Sciatic nerve (tissue), 2 donors: Measurements from ENCODE around the gene ATF5. TPM values are rescaled to one million over a fixed set of nuclear protein-coding genes. Genes with fewer than 3 reads are reported as not detected.
"Not testable (repeated sequence)": the region's sequence is repeated elsewhere in the genome, so short reads cannot be mapped to it uniquely, and the experiment has no call there.

Source experiments
- ATAC-seq: fragments of 200-7000 bp; cut with Tn5 transposase; one replicate; pipeline ENCODE4 v1.9.1; 2020; ENCODE audit warnings: mild to moderate bottlenecking, moderate library complexity
- DNase-seq: peaks from one replicate; pipeline ENCODE4 v3.0.0-alpha.2; 2020; ENCODE audit warnings: low spot score
- intact Hi-C: fragments of 100-400 bp; cut with DNase I; formaldehyde crosslinking; loops from one replicate; pipeline ENCODE4 v1.14.2; 2022
- total RNA-seq: library from RNA; stranded (reverse); fragmentation: NEBNext Ultra II Directional; extraction: Animal tissue kit (Norgen Biotek cat#: 25700); gene quantifications from one replicate; pipeline ENCODE4 v1.2.1, GENCODE V29; 2021
- donor health status: DM: no; HTN: no; CAD: no.
- donor health status: DM: no; HTN: no; CAD: no.

The ATF5 gene
- total RNA-seq, 1 donor from 2014 or later: 26.0 TPM

GRCh38 chr19:49918089-49918488 lies 10.9 kb upstream of the ATF5 start:
- intact Hi-C loops: no loop called here
- ATAC-seq (no peak), DNase-seq (no peak)

GRCh38 chr19:49920624-49921363 lies 8.2 kb upstream of the ATF5 start:
- intact Hi-C loops: no loop called here
- no peak for DNase-seq
- no peak for ATAC-seq

GRCh38 chr19:49921871-49922795 lies 6.9 kb upstream of the ATF5 start:
- no peak for DNase-seq

GRCh38 chr19:49923055-49924003 lies 5.7 kb upstream of the ATF5 start:
- ATAC-seq: peak; percentile 35
- intact Hi-C loops: no loop called here
- DNase-seq: no peak

More at GRCh38 chr19:49921871-49922795, 6.9 kb upstream of the ATF5 start:
- ATAC-seq: no peak
- intact Hi-C loops: no loop called here

- DNase-seq (no peak), ATAC-seq (no peak)
- intact Hi-C loops: no loop called here
Measured at GRCh38 chr19:49924004-49924880, 4.8 kb upstream of the ATF5 start.

GRCh38 chr19:49924881-49925210 lies 4.2 kb upstream of the ATF5 start:
- ATAC-seq, DNase-seq, intact Hi-C loops: not testable (repeated sequence)

- ATAC-seq: no peak
- intact Hi-C loops: no loop called here
Measured at GRCh38 chr19:49925486-49925885, 3.5 kb upstream of the ATF5 start.

GRCh38 chr19:49926515-49926914 lies 2.5 kb upstream of the ATF5 start:
- ATAC-seq (no peak), DNase-seq (no peak)
- intact Hi-C loops: no loop called here

More at GRCh38 chr19:49925486-49925885, 3.5 kb upstream of the ATF5 start:
- DNase-seq: no peak

- ATAC-seq (no peak), DNase-seq (no peak)
- intact Hi-C loops: no loop called here
Measured at GRCh38 chr19:49927526-49928264, 1.3 kb upstream of the ATF5 start.

- intact Hi-C loops: no loop called here
- peak; percentile 94 for ATAC-seq
- peak; percentile 96 for DNase-seq
Measured at GRCh38 chr19:49929611-49930482, 842 bp downstream of the ATF5 start.

GRCh38 chr19:49930483-49931011 lies 1.5 kb downstream of the ATF5 start:
- peak; percentile 73 for DNase-seq
- intact Hi-C loops: no loop called here
- ATAC-seq: peak; percentile 37

GRCh38 chr19:49931293-49932040 lies 2.5 kb downstream of the ATF5 start:
- DNase-seq (no peak), ATAC-seq (no peak)
- intact Hi-C loops: no loop called here

- no peak for ATAC-seq
- intact Hi-C loops: no loop called here
Measured at GRCh38 chr19:49932041-49932451, 3.0 kb downstream of the ATF5 start.

GRCh38 chr19:49932731-49933131 lies 3.7 kb downstream of the ATF5 start:
- no peak for ATAC-seq
- DNase-seq: no peak
- intact Hi-C loops: no loop called here

More at GRCh38 chr19:49932041-49932451, 3.0 kb downstream of the ATF5 start:
- DNase-seq: peak; percentile 13

GRCh38 chr19:49933643-49934042 lies 4.6 kb downstream of the ATF5 start:
- DNase-seq (peak; percentile 36), ATAC-seq (no peak)
- intact Hi-C loops: no loop called here

- ATAC-seq: no peak
- DNase-seq: no peak
- intact Hi-C loops: no loop called here
Measured at GRCh38 chr19:49936549-49936948, 7.5 kb downstream of the ATF5 start.
